Caco-2 (cell line): Measurements from ENCODE around the gene DCUN1D1. TPM values are rescaled to one million over a fixed set of nuclear protein-coding genes. Genes with fewer than 3 reads are reported as not detected.

ENCODE experiments used
- BruUV-seq: library from RNA; stranded (reverse); fragments of 400-500 nt; replicated peaks from 2 replicates; lab custom pipeline; 2021; lab: Mats Ljungman, UMichigan
- CTCF ChIA-PET: fragments of 300-600 bp; sonication (Branson Sonifier 250); formaldehyde crosslinking; loops from one replicate; lab custom pipeline; 2022; ENCODE audit warnings: antibody characterized with exemption; lab: Charles Lee
- POLR2A ChIA-PET: fragments of 300-600 bp; sonication (Branson Sonifier 250); formaldehyde crosslinking; loops from one replicate; lab custom pipeline; 2022; ENCODE audit warnings: antibody characterized with exemption; lab: Charles Lee
- DNase-seq, 2 experiments: peaks; one replicate each; pipeline versions ENCODE4 v3.0.0 to v3.0.0-alpha.2; 2020 to 2022
- H3K27me3 ChIP-seq: replicated peaks from 2 replicates; pipeline ENCODE4 v1.6.0; 2011; ENCODE audit warnings: low read length; ENCODE audit not compliant: control insufficient read depth, insufficient read depth
- H3K36me3 ChIP-seq: 2 replicates; pipeline ENCODE4 v1.5.1; 2011; ENCODE audit warnings: low read length; ENCODE audit not compliant: control insufficient read depth, insufficient read depth
- H3K4me1 ChIP-seq: fragments of 250-450 bp; sonication (Bioruptor Pico); 2 replicates; pipeline ENCODE4 v1.5.1; 2020; ENCODE audit warnings: mild to moderate bottlenecking
- H3K4me3 ChIP-seq: 2 replicates; pipeline ENCODE4 v1.5.1; 2011; ENCODE audit warnings: low read depth, mild to moderate bottlenecking, control low read depth, low read length
- H3K9me3 ChIP-seq: fragments of 250-450 bp; sonication (Bioruptor Pico); 2 replicates; pipeline ENCODE4 v1.5.1; 2020; ENCODE audit warnings: mild to moderate bottlenecking, moderate library complexity
- H3K27ac Mint-ChIP-seq: one replicate; pipeline ENCODE4 v1.8.0; 2022; ENCODE audit warnings: mixed read lengths; ENCODE audit not compliant: unreplicated experiment
- H3K27me3 Mint-ChIP-seq: one replicate; pipeline ENCODE4 v1.8.0; 2022; ENCODE audit warnings: mixed read lengths; ENCODE audit not compliant: insufficient read depth, unreplicated experiment
- H3K36me3 Mint-ChIP-seq: one replicate; pipeline ENCODE4 v1.8.0; 2022; ENCODE audit warnings: mild to moderate bottlenecking, mixed read lengths; ENCODE audit not compliant: insufficient read depth, unreplicated experiment
- H3K4me1 Mint-ChIP-seq: one replicate; pipeline ENCODE4 v1.8.0; 2022; ENCODE audit warnings: low read depth, mixed read lengths; ENCODE audit not compliant: unreplicated experiment
- H3K4me3 Mint-ChIP-seq: one replicate; pipeline ENCODE4 v1.8.0; 2022; ENCODE audit warnings: mild to moderate bottlenecking, moderate library complexity, mixed read lengths; ENCODE audit not compliant: unreplicated experiment
- H3K9me3 Mint-ChIP-seq: one replicate; pipeline ENCODE4 v1.8.0; 2022; ENCODE audit warnings: mixed read lengths; ENCODE audit not compliant: unreplicated experiment
- intact Hi-C: fragments of 100-400 bp; cut with micrococcal nuclease; formaldehyde crosslinking; loops from one replicate; pipeline ENCODE4 v1.10.0; 2022; ENCODE audit not compliant: unreplicated experiment
- total RNA-seq: library from RNA; stranded (reverse); gene quantifications from 2 replicates; pipeline ENCODE4 v1.2.3, GENCODE V29; 2022
- TF ChIP-seq, protein P1 (sequence below), 2 experiments: fragments of 200-600 bp in 1 of 2; IDR thresholded peaks; 1 replicate in 1 of 2; 2 replicates in 1 of 2; pipeline versions ENCODE4 v1.5.1 to v1.8.0; 2011 to 2022; ENCODE audit warnings: antibody characterized with exemption in 1 of 2, control low read depth in 1 of 2, inconsistent platforms in 1 of 2, low read depth in 1 of 2, low read length in 1 of 2, mild to moderate bottlenecking in 1 of 2, moderate library complexity in 1 of 2; ENCODE audit not compliant: insufficient read depth in 1 of 2, severe bottlenecking in 1 of 2, unreplicated experiment in 1 of 2

Gene DCUN1D1
- total RNA-seq, 1 experiment from 2014 or later: 51.2 TPM

GRCh38 chr3:182957676-182958266 lies 22.6 kb downstream of the DCUN1D1 start:
- Histone ChIP-seq H3K4me1 (no peaks in the 10 kb centered on the region), H3K36me3 (no peaks in the 10 kb centered on the region; the same call in none of the 2 replicates), H3K9me3 (no peaks in the 10 kb centered on the region), H3K27me3 (no peaks in the 10 kb centered on the region), H3K4me3 (no peak overlapping the region)
- no TSS peak for BruUV-seq
- peaks cover 11% of the 10 kb centered on the region for H3K9me3 Mint-ChIP-seq
- ChIA-PET CTCF (no interaction called here), POLR2A (no interaction called here)
- no peaks in the 10 kb centered on the region for H3K27me3 Mint-ChIP-seq
- H3K4me3 Mint-ChIP-seq: no peak overlapping the region
- H3K36me3 Mint-ChIP-seq: peaks cover 30% of the 10 kb centered on the region
- H3K27ac Mint-ChIP-seq: no peak overlapping the region
- TF ChIP-seq, protein P1, sequence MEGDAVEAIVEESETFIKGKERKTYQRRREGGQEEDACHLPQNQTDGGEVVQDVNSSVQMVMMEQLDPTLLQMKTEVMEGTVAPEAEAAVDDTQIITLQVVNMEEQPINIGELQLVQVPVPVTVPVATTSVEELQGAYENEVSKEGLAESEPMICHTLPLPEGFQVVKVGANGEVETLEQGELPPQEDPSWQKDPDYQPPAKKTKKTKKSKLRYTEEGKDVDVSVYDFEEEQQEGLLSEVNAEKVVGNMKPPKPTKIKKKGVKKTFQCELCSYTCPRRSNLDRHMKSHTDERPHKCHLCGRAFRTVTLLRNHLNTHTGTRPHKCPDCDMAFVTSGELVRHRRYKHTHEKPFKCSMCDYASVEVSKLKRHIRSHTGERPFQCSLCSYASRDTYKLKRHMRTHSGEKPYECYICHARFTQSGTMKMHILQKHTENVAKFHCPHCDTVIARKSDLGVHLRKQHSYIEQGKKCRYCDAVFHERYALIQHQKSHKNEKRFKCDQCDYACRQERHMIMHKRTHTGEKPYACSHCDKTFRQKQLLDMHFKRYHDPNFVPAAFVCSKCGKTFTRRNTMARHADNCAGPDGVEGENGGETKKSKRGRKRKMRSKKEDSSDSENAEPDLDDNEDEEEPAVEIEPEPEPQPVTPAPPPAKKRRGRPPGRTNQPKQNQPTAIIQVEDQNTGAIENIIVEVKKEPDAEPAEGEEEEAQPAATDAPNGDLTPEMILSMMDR (IDR thresholded peaks at IDR 0.05; ENCODE audit: insufficient read depth in 1 of 2, low read depth in 1 of 2, low read length in 1 of 2, severe bottlenecking in 1 of 2, unreplicated experiment in 1 of 2): no peak
- no peak for DNase-seq
- intact Hi-C loops: no loop called here
- no peaks in the 10 kb centered on the region for H3K4me1 Mint-ChIP-seq

- TF ChIP-seq, protein P1 (IDR thresholded peaks at IDR 0.05; ENCODE audit: insufficient read depth in 1 of 2, low read depth in 1 of 2, low read length in 1 of 2, severe bottlenecking in 1 of 2, unreplicated experiment in 1 of 2): no peak
- no peak for DNase-seq
- no peaks in the 10 kb centered on the region for H3K27me3 ChIP-seq
- BruUV-seq: no TSS peak
- intact Hi-C loops: no loop called here
- H3K4me3 ChIP-seq: no peak overlapping the region
- ChIA-PET POLR2A (no interaction called here), CTCF (no interaction called here)
- H3K4me1 ChIP-seq: no peaks in the 10 kb centered on the region
- Mint-ChIP-seq H3K4me3 (no peak overlapping the region), H3K9me3 (peaks cover 16% of the 10 kb centered on the region), H3K27me3 (no peaks in the 10 kb centered on the region), H3K27ac (no peak overlapping the region), H3K4me1 (no peaks in the 10 kb centered on the region), H3K36me3 (peaks cover 36% of the 10 kb centered on the region)
- H3K36me3 ChIP-seq: no peaks in the 10 kb centered on the region; the same call in none of the 2 replicates
- H3K9me3 ChIP-seq: no peaks in the 10 kb centered on the region
Measured at GRCh38 chr3:182957226-182957625, 23.1 kb downstream of the DCUN1D1 start.

DNA sequence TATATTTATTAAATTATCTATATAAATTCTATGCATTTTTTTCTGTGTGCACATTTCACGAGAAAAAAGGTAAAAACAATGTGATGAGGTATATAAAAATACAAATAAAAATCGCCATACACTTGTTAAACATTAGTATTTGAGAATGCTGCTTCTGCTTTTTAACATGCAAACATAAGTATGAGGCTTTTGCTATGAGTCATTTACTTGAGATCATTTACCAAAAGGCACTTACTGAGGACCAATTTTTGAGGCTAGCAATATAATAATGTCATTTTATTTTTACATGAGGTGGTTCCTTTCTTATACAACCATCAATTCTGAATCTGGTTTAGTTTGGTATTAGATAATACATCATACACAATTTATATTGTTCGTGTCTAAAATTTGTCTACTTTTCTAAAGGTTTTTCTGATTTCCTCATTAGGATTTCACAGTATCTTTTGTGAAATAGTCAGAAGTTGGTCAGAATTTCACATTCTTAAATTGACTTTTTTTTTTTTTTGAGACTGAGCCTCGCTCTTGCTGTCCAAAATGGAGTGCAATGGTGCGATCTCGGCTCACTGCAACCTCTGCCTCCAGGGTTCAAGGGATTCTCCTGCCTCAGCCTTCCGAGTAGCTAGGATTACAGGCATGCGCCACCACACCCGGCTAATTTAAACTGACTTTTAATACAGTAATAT lies 25.6 kb downstream of the DCUN1D1 start:
- no peaks in the 10 kb centered on the region for H3K4me1 ChIP-seq
- no peaks in the 10 kb centered on the region for H3K4me1 Mint-ChIP-seq
- peaks cover 21% of the 10 kb centered on the region for H3K9me3 Mint-ChIP-seq
- H3K27me3 Mint-ChIP-seq: no peaks in the 10 kb centered on the region
- ChIA-PET POLR2A (no interaction called here), CTCF (no interaction called here)
- no peak overlapping the region for H3K4me3 ChIP-seq
- H3K27me3 ChIP-seq: no peaks in the 10 kb centered on the region
- no peaks in the 10 kb centered on the region; the same call in 1 of the 2 replicates for H3K36me3 ChIP-seq
- BruUV-seq: no TSS peak
- TF ChIP-seq, protein P1 (IDR thresholded peaks at IDR 0.05; ENCODE audit: insufficient read depth in 1 of 2, low read depth in 1 of 2, low read length in 1 of 2, severe bottlenecking in 1 of 2, unreplicated experiment in 1 of 2): no peak
- no peaks in the 10 kb centered on the region for H3K9me3 ChIP-seq
- DNase-seq: no peak
- no peak overlapping the region for H3K4me3 Mint-ChIP-seq
- H3K36me3 Mint-ChIP-seq: peaks cover 47% of the 10 kb centered on the region
- no peak overlapping the region for H3K27ac Mint-ChIP-seq
- intact Hi-C loops: no loop called here
